CD4-positive, alpha-beta T cell treated with Interleukin-12 subunit alpha and Interleukin-12 subunit beta, for 1 hour (primary cell): ENCODE measurements around the gene GRK5.

Source experiments
- DNase-seq: peaks from one replicate; pipeline ENCODE4 v3.0.0-alpha.2; 2020

The GRK5 gene

DNA sequence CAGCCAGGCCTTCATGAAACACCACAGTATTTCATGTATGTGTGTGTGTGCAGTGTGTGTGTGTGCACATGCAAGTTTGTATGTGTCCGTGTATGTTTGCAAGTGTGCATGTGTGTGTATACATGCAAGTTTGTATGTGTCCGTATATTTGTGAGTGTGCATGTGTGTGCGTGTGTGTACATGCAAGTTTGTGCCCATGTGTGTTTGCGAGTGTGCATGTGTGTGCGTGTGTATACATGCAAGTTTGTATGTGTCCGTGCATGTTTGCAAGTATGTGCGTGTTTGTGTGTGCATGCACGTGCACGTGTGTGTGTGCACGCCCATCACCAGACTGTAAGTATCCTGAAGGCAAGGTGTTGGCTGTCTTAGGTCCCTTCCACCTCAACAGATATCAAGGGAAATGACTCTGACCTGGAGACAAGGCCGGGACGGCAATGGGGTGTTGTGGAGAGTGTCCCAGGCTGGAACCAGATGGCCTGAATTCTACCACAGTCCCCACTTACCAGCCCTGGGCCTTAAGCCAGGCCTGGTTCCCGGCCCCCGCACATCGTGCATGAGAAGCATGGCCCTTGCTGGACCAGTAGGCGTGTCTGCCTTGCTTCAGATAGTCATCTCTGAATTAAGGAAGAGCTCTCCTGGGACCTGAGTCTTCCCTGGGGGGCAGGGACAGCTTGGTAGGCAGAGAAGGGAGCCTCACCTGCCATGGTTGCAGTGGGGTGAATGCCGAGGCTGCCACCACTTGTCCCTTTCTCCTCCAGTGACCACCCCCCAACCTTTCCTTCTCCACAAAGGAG is 140.0 kb downstream of the GRK5 start:
- no peak for DNase-seq

- no peak for DNase-seq
Observed at GRCh38 chr10:119348106-119348505, 140.7 kb downstream of the GRK5 start.

- no peak for DNase-seq
Observed at GRCh38 chr10:119348516-119349240, 141.3 kb downstream of the GRK5 start.

- DNase-seq = no peak
Observed at GRCh38 chr10:119349341-119349740, 142.0 kb downstream of the GRK5 start.

DNA sequence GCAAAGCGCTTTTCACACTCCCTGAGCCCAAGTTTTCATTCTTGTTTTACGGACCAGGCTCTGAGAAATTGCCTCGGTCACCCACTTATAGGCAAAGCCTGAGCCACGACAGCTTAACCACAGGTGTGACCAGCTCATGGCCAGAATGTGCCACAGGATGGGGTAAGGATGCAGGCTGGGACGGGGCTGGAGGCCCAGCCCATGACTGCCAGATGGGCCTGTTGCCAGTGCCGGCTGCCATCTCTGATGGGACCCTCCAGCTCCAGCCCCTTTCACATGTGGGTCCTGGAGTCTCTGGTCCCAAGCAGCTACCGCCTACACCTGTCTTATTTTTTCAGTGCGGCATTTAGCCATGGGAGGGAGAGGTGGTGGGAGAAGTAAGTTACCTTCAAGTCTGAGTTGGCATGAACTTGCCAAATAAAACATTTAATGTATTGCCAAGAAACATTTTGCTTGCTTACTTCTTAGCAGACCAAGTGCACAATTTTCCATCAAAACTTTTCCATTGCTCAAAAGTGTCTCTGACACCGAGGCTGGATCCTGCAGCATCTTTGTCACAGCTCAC is 142.6 kb downstream of the GRK5 start:
- DNase-seq = no peak

- no peak for DNase-seq
Observed at GRCh38 chr10:119350502-119351097, 143.2 kb downstream of the GRK5 start.

GRCh38 chr10:119351189-119351588 is 143.8 kb downstream of the GRK5 start:
- DNase-seq = no peak

- DNase-seq = no peak
Observed at GRCh38 chr10:119352042-119352441, 144.7 kb downstream of the GRK5 start.

- no peak for DNase-seq
Observed at GRCh38 chr10:119352807-119353206, 145.4 kb downstream of the GRK5 start.

- no peak for DNase-seq
Observed at GRCh38 chr10:119353421-119353820, 146.1 kb downstream of the GRK5 start.

DNA sequence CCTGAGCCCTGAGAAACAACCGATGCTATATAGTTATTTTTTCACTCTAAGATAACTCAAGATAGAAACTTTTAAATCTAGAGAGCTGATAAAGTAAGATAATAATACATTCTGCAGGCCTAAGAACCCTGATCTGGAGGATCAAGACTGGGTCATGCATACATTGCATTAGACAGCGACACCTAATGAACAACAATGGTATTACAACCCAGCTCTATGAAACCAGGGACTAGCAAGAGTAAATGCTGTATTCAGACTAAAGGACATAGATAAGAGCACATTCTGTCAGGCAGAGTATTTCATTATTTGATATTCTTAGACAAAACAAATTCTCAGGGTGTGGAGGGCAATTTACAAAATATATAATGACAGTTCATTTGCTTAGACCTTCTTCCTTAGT is 148.6 kb downstream of the GRK5 start:
- peak; percentile 9 for DNase-seq

- DNase-seq = no peak
Observed at GRCh38 chr10:119357412-119358151, 150.2 kb downstream of the GRK5 start.

- no peak for DNase-seq
Observed at GRCh38 chr10:119358152-119358512, 150.8 kb downstream of the GRK5 start.

- no peak for DNase-seq
Observed at GRCh38 chr10:119358567-119358966, 151.2 kb downstream of the GRK5 start.

GRCh38 chr10:119359025-119359424 is 151.7 kb downstream of the GRK5 start:
- no peak for DNase-seq

DNA sequence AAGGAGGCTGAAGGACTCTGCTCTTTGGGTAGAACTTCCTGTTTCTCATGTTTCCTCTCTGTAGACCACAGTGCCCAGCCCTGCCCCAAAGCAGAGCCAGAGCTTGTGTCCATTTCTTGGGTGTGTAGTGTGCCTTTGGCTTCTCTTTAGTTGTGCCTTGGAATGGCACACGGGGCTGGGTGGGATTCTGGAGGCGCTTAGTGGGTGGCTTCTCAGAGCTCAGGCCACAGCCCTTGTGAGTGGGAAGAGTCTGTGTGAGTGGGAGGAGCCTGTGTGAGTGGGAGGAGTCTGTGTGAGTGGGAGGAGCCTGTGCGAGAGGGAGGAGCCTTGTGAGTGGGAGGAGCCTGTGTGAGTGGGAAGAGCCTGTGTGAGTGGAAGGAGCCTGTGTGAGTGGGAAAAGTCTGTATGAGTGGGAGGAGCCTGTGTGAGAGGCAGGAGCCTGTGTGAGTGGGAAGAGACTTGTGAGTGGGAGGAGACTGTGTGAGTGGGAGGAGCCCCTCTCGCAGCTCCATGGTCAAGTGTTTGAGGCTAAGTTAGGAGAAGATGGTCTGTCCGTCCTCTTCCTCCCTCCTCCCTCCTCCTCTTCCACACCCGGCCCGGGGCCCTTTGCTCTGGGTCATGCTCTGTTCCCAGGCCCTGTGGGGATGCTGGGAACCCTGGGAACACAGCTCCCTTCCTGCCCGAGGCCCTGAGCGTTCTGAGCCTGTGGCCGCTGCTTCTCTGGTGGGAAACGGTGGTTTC is 153.0 kb downstream of the GRK5 start:
- no peak for DNase-seq

DNA sequence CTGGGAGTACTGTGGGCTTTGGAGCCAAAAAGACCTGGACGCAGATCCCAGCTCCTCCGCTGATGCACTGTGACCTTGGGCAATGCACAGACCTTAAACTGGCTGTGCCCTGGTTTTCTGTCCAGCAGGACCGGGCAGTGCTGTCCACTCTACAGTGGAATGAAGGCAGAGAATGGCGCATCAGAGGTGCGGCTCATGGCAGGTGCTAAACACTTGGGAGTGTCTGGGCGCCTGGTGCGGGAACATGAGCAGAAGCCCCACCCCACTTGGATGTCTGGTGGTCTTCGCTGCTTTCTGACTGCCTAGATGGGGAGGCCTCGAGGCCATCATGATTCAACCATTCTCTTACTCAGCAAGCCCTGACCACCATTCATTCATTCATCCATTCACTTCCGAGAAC is 153.7 kb downstream of the GRK5 start:
- DNase-seq = no peak

DNA sequence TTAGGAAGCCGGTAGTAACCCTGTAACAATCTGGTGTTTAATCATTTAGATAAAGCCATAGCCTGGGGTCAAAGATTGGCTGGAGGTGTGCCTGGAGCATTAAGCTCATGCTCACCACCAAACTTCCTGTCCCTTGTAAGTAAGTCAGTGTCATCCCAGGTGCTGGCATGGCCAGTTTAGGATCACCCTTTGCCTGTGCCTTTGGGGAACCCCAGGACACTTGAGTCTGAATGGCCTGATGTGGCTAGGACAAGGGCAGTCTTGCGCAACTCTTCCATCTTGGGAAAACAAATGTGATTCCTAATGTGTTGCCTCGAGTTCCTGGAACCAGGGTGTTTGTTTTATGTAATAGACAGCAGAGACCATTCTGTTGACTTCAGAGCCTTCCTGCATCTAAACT is 154.8 kb downstream of the GRK5 start:
- DNase-seq = no peak

GRCh38 chr10:119364645-119365600 is 157.6 kb downstream of the GRK5 start:
- no peak for DNase-seq

GRCh38 chr10:119365773-119366599 is 158.6 kb downstream of the GRK5 start:
- no peak for DNase-seq
